GM19193 (cell line): ENCODE data around the gene CXXC5.
A peak's percentile ranks its signal among the peaks of the same experiment; 100 is the strongest.

Source experiments
- POLR2A ChIP-seq: IDR thresholded peaks from 4 replicates; pipeline ENCODE4 v1.6.1; 2011; ENCODE audit not compliant: insufficient read depth, insufficient read length; ENCODE audit errors: extremely low read depth

CXXC5 gene

GRCh38 chr5:139648205-139649081, at the start of gene CXXC5:
TSS of gene CXXC5 (plus strand) at chr5:139648349. CDS start at chr5:139680524, 32,175 bp downstream.
- TF ChIP-seq POLR2A = peak; percentile 69

- no peak for TF ChIP-seq POLR2A
Observed at GRCh38 chr5:139600336-139600949, 47.7 kb upstream of the CXXC5 start.

- no peak for TF ChIP-seq POLR2A
Observed at GRCh38 chr5:139601429-139601828, 46.7 kb upstream of the CXXC5 start.

- no peak for TF ChIP-seq POLR2A
Observed at GRCh38 chr5:139605887-139606286, 42.3 kb upstream of the CXXC5 start.

GRCh38 chr5:139611703-139612584, 36.2 kb upstream of the CXXC5 start:
- no peak for TF ChIP-seq POLR2A

GRCh38 chr5:139619861-139620260, 28.3 kb upstream of the CXXC5 start:
- no peak for TF ChIP-seq POLR2A

- no peak for TF ChIP-seq POLR2A
Observed at GRCh38 chr5:139630855-139631254, 17.3 kb upstream of the CXXC5 start.

GRCh38 chr5:139631520-139632165, 16.5 kb upstream of the CXXC5 start:
- TF ChIP-seq POLR2A = no peak

- no peak for TF ChIP-seq POLR2A
Observed at GRCh38 chr5:139633295-139634027, 14.7 kb upstream of the CXXC5 start.

GRCh38 chr5:139634028-139634325, 14.2 kb upstream of the CXXC5 start:
- TF ChIP-seq POLR2A = no peak

- no peak for TF ChIP-seq POLR2A
Observed at GRCh38 chr5:139634541-139634940, 13.6 kb upstream of the CXXC5 start.

- TF ChIP-seq POLR2A = no peak
Observed at GRCh38 chr5:139635191-139635590, 13.0 kb upstream of the CXXC5 start.

- TF ChIP-seq POLR2A = peak; percentile 22
Observed at GRCh38 chr5:139635606-139636206, 12.4 kb upstream of the CXXC5 start.
